BE2C (cell line): ENCODE data around the gene PISD.

Experiments used
- DNase-seq: peaks from one replicate; pipeline ENCODE4 v3.0.0-alpha.2; 2020
- H3K27me3 ChIP-seq: fragments of 250-450 bp; sonication (Bioruptor Pico); 2 replicates; pipeline ENCODE4 v1.5.1; 2020; ENCODE audit warnings: mild to moderate bottlenecking
- H3K36me3 ChIP-seq: fragments of 250-450 bp; sonication (Bioruptor Pico); 2 replicates; pipeline ENCODE4 v1.5.1; 2020; ENCODE audit warnings: mild to moderate bottlenecking
- H3K4me1 ChIP-seq: fragments of 250-450 bp; sonication (Bioruptor Pico); 2 replicates; pipeline ENCODE4 v1.5.1; 2020
- H3K4me3 ChIP-seq: 2 replicates; pipeline ENCODE4 v1.5.1; 2011; ENCODE audit warnings: low read depth, low read length
- H3K9me3 ChIP-seq: fragments of 250-450 bp; sonication (Bioruptor Pico); 2 replicates; pipeline ENCODE4 v1.5.1; 2020
- CTCF ChIP-seq: IDR thresholded peaks from 2 replicates; pipeline ENCODE4 v1.5.1; 2012; ENCODE audit warnings: mild to moderate bottlenecking, low read depth, low read length

The PISD gene

GRCh38 chr22:31586137-31586920 lies 75.7 kb downstream of the PISD start:
- no peak for DNase-seq
- peaks cover 24% of the 10 kb centered on the region for H3K36me3 ChIP-seq
- H3K4me1 ChIP-seq: peaks cover 7% of the 10 kb centered on the region
- no peak overlapping the region for H3K4me3 ChIP-seq
- H3K27me3 ChIP-seq: no peaks in the 10 kb centered on the region
- no peak for TF ChIP-seq CTCF
- H3K9me3 ChIP-seq: no peaks in the 10 kb centered on the region

DNA sequence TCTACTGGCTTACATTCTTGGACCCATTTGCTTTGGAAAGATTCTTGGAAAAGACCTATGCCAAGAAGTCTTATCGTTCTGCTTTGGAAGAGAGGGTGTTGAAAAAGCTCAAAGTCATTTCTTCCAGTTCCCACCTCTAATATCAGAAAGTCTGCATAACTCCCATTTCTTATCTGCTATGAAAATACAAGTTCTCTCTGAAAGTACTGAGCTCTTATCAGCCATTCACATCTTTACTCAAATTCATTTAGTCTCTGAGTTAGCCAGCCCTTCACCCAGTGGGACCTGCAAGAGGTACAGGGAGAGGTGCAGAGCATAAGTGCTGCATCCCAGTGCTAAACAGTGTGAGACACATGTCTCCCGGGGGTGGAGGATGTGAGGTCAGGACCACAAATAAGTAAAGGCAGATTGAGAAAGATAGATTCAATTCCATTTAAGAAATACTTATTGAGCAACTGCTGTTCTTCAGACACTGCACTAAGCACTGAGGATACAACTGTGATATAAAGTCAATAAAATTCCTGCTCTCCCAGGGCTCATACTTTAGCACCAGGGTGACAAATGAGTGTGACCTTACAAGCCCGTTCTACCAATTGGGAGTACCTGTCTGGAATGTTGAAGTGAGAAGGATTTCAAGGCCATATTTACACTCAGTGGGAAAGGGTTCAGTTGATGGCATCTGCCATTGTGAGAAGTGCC lies 76.7 kb downstream of the PISD start:
- DNase-seq: no peak
- peaks cover 7% of the 10 kb centered on the region for H3K4me1 ChIP-seq
- no peaks in the 10 kb centered on the region for H3K27me3 ChIP-seq
- no peak for TF ChIP-seq CTCF
- H3K4me3 ChIP-seq: no peak overlapping the region
- H3K36me3 ChIP-seq: peaks cover 24% of the 10 kb centered on the region
- no peaks in the 10 kb centered on the region for H3K9me3 ChIP-seq

GRCh38 chr22:31584804-31585160 lies 77.2 kb downstream of the PISD start:
- Histone ChIP-seq H3K36me3 (peaks cover 24% of the 10 kb centered on the region), H3K4me3 (no peak overlapping the region), H3K27me3 (no peaks in the 10 kb centered on the region), H3K9me3 (no peaks in the 10 kb centered on the region), H3K4me1 (peaks cover 7% of the 10 kb centered on the region)
- no peak for TF ChIP-seq CTCF
- no peak for DNase-seq

DNA sequence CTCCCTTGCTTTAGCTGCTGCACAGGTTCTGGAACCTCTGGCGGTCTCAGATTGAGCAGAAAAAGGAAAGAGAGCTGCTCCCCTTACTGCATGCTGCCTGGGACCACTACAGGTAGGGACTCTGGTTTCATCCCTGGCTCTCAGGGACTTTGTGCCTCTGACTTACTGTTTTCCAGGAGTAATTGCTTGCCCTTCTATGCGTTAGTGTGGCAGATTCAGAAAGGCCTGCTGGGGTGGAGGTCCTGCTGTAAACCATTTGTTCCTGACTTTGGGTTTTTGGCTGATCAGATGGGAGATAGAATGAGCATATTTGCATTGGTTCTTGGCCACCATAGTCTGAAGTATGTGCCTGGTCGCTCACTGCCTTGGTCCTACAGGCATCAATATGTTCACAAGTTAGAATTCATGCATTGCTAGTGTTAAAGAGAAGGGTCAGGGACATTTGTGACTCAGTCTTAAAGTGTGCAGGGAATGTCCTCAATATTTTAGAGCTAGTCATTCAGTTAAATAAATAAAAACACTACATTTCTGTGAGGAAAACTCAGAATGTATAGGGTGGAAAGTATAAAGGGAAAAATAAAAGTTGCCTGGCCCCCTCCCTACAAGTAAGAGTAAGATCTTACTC lies 78.0 kb downstream of the PISD start:
- H3K36me3 ChIP-seq: peaks cover 24% of the 10 kb centered on the region
- no peak for DNase-seq
- no peaks in the 10 kb centered on the region for H3K9me3 ChIP-seq
- TF ChIP-seq CTCF: no peak
- H3K4me3 ChIP-seq: no peak overlapping the region
- no peaks in the 10 kb centered on the region for H3K27me3 ChIP-seq
- H3K4me1 ChIP-seq: peaks cover 7% of the 10 kb centered on the region

- H3K4me3 ChIP-seq: no peak overlapping the region
- DNase-seq: no peak
- no peaks in the 10 kb centered on the region for H3K9me3 ChIP-seq
- TF ChIP-seq CTCF: no peak
- H3K27me3 ChIP-seq: no peaks in the 10 kb centered on the region
- H3K4me1 ChIP-seq: no peaks in the 10 kb centered on the region
- H3K36me3 ChIP-seq: no peaks in the 10 kb centered on the region
Measured at GRCh38 chr22:31579835-31580242, 82.2 kb downstream of the PISD start.

DNA sequence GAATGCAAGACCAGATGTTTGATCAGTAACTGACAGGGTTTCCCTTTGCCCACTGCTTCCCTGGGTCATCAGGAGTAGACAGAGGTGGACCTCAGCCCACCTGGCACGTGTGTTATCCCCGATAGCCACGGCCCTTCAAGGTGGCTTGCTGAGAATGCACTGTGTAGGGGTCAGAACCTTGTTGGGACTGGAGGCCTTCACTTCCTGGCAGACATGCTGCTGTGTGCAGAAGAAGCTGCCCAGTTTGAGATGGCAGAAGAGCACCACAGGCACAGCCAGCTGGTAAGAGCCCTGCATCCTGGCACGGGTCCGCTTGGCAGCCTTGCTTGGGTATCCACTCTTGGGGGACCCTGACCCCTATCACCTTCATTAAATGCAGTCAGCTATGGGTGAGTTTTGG lies 83.8 kb downstream of the PISD start:
- H3K36me3 ChIP-seq: peaks cover 3% of the 10 kb centered on the region; the same call in 1 of the 2 replicates
- H3K9me3 ChIP-seq: no peaks in the 10 kb centered on the region
- DNase-seq: no peak
- no peak for TF ChIP-seq CTCF
- no peaks in the 10 kb centered on the region for H3K27me3 ChIP-seq
- no peak overlapping the region for H3K4me3 ChIP-seq
- H3K4me1 ChIP-seq: no peaks in the 10 kb centered on the region
